DOHH2 (cell line): ENCODE data around the gene TBATA.

Source experiments
- CTCF ChIP-seq: fragments of 200-600 bp; sonication (generic); IDR thresholded peaks from one replicate; pipeline ENCODE4 v1.5.1; 2014; ENCODE audit warnings: antibody characterized with exemption, mild to moderate bottlenecking, low read depth, low read length; ENCODE audit not compliant: poor library complexity, severe bottlenecking
- EZH2phosphoT487 ChIP-seq: fragments of 200-600 bp; sonication (generic); IDR thresholded peaks from 2 replicates; pipeline ENCODE4 v1.6.1; 2017; ENCODE audit warnings: borderline replicate concordance, mild to moderate bottlenecking, antibody characterized with exemption, low read length, moderate library complexity, mixed read lengths

- no peak for TF ChIP-seq CTCF
- TF ChIP-seq EZH2phosphoT487 = no peak
These were observed 22.6 kb downstream of the TBATA start for GRCh38 chr10:70762441-70763175.
